Measurements from ENCODE around the gene GRPEL1.

The GRPEL1 gene

GRCh38 chr4:7029212-7029611 is 38.7 kb downstream of the GRPEL1 start:
- no peak for TF ChIP-seq CTCF (conservative IDR thresholded peaks at IDR 0.05; ENCODE audit: low read length)
- DNase-seq (ENCODE audit: low read depth), result no peak
- H3K4me3 ChIP-seq (ENCODE audit: low read length), result no peak overlapping the region

GRCh38 chr4:7027913-7028312 is 40.0 kb downstream of the GRPEL1 start:
- DNase-seq (ENCODE audit: low read depth), result no peak
- no peak for TF ChIP-seq CTCF (conservative IDR thresholded peaks at IDR 0.05; ENCODE audit: low read length)
- H3K4me3 ChIP-seq (ENCODE audit: low read length), result no peak overlapping the region

- TF ChIP-seq CTCF (conservative IDR thresholded peaks at IDR 0.05; ENCODE audit: low read length), result no peak
- no peak for DNase-seq (ENCODE audit: low read depth)
Measured at GRCh38 chr4:7027284-7027683, 40.6 kb downstream of the GRPEL1 start.

GRCh38 chr4:7026107-7026506 is 41.8 kb downstream of the GRPEL1 start:
- no peak for DNase-seq (ENCODE audit: low read depth)

More at GRCh38 chr4:7027284-7027683, 40.6 kb downstream of the GRPEL1 start:
- H3K4me3 ChIP-seq (ENCODE audit: low read length), result no peak overlapping the region

GRCh38 chr4:7025040-7025602 is 42.7 kb downstream of the GRPEL1 start:
- no peak overlapping the region for H3K4me3 ChIP-seq (ENCODE audit: low read length)
- no peak for TF ChIP-seq CTCF (conservative IDR thresholded peaks at IDR 0.05; ENCODE audit: low read length)

More at GRCh38 chr4:7026107-7026506, 41.8 kb downstream of the GRPEL1 start:
- TF ChIP-seq CTCF (conservative IDR thresholded peaks at IDR 0.05; ENCODE audit: low read length), result no peak
- H3K4me3 ChIP-seq (ENCODE audit: low read length), result no peak overlapping the region

GRCh38 chr4:7024336-7024890 is 43.5 kb downstream of the GRPEL1 start:
- no peak overlapping the region for H3K4me3 ChIP-seq (ENCODE audit: low read length)
- TF ChIP-seq CTCF (conservative IDR thresholded peaks at IDR 0.05; ENCODE audit: low read length), result no peak
- DNase-seq (ENCODE audit: low read depth), result no peak

More at GRCh38 chr4:7025040-7025602, 42.7 kb downstream of the GRPEL1 start:
- DNase-seq (ENCODE audit: low read depth), result no peak

- H3K4me3 ChIP-seq (ENCODE audit: low read length), result no peak overlapping the region
- DNase-seq (ENCODE audit: low read depth), result no peak
- TF ChIP-seq CTCF (conservative IDR thresholded peaks at IDR 0.05; ENCODE audit: low read length), result no peak
Measured at GRCh38 chr4:7023901-7024300, 44.0 kb downstream of the GRPEL1 start.

All from AG10803 (cell line).